ENCODE results near the gene DHX32. TPM values are rescaled to one million over a fixed set of nuclear protein-coding genes. Genes with fewer than 3 reads are reported as not detected.

Gene DHX32
- total and polyA plus RNA-seq, 2 experiments from 2014 or later, result 40.6 to 50.8 TPM

DNA sequence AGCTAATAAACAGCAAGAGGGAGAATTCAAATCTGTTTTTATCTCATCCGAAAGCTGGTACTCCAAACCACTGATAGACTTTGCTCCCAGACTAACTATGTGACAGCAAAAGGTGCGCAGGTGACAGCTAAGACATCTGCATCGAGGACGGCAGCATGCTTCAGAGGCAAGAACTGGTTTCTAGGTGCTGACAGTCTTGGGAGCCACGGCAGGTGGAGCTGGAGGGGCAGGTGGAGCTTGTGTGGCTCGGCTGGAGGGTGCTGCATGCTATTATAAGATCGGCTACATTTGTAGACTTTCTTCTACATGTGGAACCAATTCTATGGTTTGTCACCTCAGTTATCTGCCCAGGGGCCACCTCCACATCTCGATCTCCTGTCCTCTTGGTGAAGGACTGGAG, 83.7 kb downstream of the DHX32 start:
- Histone ChIP-seq H3K4me3 (no peak overlapping the region), H3K4me1 (ENCODE audit: insufficient read depth) (peaks cover 4% of the 10 kb centered on the region), H4K20me1 (ENCODE audit: insufficient read depth, poor library complexity, severe bottlenecking) (no peaks in the 10 kb centered on the region), H3K27ac (no peak overlapping the region), H3K79me2 (no peaks in the 10 kb centered on the region), H3K9me3 (ENCODE audit: low read depth) (no peaks in the 10 kb centered on the region), H3K4me2 (no peak overlapping the region), H3K36me3 (replicated peaks; ENCODE audit: insufficient read depth, low read depth) (no peaks in the 10 kb centered on the region), H3K9me2 (replicated peaks; ENCODE audit: insufficient read depth) (no peaks in the 10 kb centered on the region), H2AFZ (no peak overlapping the region), H3K27me3 (no peaks in the 10 kb centered on the region)
- 86% methylated on average over 8 of the region's 8 CpGs for WGBS (ENCODE audit: low lambda C conversion rate, missing lambda C conversion rate)
- no peak for DNase-seq (ENCODE audit: low spot score)
- TF ChIP-seq, protein P1, sequence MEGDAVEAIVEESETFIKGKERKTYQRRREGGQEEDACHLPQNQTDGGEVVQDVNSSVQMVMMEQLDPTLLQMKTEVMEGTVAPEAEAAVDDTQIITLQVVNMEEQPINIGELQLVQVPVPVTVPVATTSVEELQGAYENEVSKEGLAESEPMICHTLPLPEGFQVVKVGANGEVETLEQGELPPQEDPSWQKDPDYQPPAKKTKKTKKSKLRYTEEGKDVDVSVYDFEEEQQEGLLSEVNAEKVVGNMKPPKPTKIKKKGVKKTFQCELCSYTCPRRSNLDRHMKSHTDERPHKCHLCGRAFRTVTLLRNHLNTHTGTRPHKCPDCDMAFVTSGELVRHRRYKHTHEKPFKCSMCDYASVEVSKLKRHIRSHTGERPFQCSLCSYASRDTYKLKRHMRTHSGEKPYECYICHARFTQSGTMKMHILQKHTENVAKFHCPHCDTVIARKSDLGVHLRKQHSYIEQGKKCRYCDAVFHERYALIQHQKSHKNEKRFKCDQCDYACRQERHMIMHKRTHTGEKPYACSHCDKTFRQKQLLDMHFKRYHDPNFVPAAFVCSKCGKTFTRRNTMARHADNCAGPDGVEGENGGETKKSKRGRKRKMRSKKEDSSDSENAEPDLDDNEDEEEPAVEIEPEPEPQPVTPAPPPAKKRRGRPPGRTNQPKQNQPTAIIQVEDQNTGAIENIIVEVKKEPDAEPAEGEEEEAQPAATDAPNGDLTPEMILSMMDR (IDR thresholded peaks at IDR 0.05; ENCODE audit: poor library complexity), result no peak
- no peak for TF ChIP-seq EZH2phosphoT487 (IDR thresholded peaks at IDR 0.05; ENCODE audit: low read depth, severe bottlenecking, unreplicated experiment)
- TF ChIP-seq EZH2 (IDR thresholded peaks at IDR 0.05; ENCODE audit: borderline replicate concordance), result no peak

DNA sequence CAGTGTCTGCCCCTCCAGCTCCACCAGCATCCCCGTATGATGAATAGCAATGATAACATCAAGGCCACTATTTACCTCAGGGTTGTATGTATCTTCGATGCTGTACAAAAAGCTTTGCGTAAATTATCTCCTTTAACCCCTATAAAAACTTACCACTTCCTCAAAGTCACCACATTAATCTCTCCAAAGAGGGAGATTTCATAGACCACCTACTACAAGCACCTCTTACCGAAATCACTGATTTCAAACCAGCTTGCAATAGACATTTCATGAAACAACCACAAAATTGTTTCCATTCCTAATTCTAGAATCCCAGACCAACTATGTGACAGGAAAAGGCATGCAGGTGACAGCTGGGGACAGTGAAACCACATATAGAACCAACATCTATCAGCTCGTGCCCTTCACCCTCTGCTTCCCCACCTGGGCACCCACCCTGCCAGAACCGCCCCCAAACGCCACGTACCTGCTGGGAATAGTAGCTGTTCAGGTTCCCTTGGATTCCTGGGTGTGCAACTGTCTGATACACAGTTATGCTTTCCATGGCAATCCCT, 85.4 kb downstream of the DHX32 start:
- no peak for TF ChIP-seq EZH2 (IDR thresholded peaks at IDR 0.05; ENCODE audit: borderline replicate concordance)
- Histone ChIP-seq H3K4me1 (ENCODE audit: insufficient read depth) (peaks cover 4% of the 10 kb centered on the region), H2AFZ (no peak overlapping the region), H3K4me2 (no peak overlapping the region), H3K4me3 (no peak overlapping the region), H3K9me3 (ENCODE audit: low read depth) (no peaks in the 10 kb centered on the region), H4K20me1 (ENCODE audit: insufficient read depth, poor library complexity, severe bottlenecking) (no peaks in the 10 kb centered on the region), H3K9me2 (replicated peaks; ENCODE audit: insufficient read depth) (no peaks in the 10 kb centered on the region), H3K36me3 (replicated peaks; ENCODE audit: insufficient read depth, low read depth) (no peaks in the 10 kb centered on the region), H3K27me3 (no peaks in the 10 kb centered on the region), H3K27ac (no peak overlapping the region), H3K79me2 (no peaks in the 10 kb centered on the region)
- no peak for DNase-seq (ENCODE audit: low spot score)
- WGBS (ENCODE audit: low lambda C conversion rate, missing lambda C conversion rate), result 80% methylated on average over 8 of the region's 8 CpGs

DNA sequence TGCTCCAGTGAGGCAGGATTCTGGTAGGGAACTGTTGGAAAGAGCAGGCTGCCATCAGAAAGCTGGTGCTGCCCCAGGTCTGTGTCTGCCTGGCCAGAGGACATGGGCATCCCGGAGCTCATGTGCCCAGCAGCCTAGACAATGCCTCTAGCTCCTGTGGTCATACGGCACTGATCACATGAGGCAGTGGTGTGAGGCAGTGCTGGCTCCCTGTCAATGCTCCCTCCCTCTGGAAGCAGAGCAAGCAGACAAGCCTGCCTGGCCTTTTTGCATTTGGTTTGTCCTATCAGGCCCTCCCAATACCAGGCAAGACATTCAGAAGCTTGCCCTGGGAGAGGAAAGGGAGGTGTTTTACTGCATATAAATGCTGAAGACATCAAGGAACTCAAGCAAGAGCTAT, 86.0 kb downstream of the DHX32 start:
- Histone ChIP-seq H3K4me1 (ENCODE audit: insufficient read depth) (peaks cover 4% of the 10 kb centered on the region), H3K9me3 (ENCODE audit: low read depth) (no peaks in the 10 kb centered on the region), H3K4me3 (no peak overlapping the region), H2AFZ (no peak overlapping the region), H3K9me2 (replicated peaks; ENCODE audit: insufficient read depth) (no peaks in the 10 kb centered on the region), H3K27me3 (no peaks in the 10 kb centered on the region), H3K27ac (no peak overlapping the region), H3K79me2 (no peaks in the 10 kb centered on the region), H4K20me1 (ENCODE audit: insufficient read depth, poor library complexity, severe bottlenecking) (no peaks in the 10 kb centered on the region), H3K4me2 (no peak overlapping the region), H3K36me3 (replicated peaks; ENCODE audit: insufficient read depth, low read depth) (no peaks in the 10 kb centered on the region)
- TF ChIP-seq, protein P1 (IDR thresholded peaks at IDR 0.05; ENCODE audit: poor library complexity), result no peak
- TF ChIP-seq EZH2 (IDR thresholded peaks at IDR 0.05; ENCODE audit: borderline replicate concordance), result no peak
- TF ChIP-seq EZH2phosphoT487 (IDR thresholded peaks at IDR 0.05; ENCODE audit: low read depth, severe bottlenecking, unreplicated experiment), result no peak
- WGBS (ENCODE audit: low lambda C conversion rate, missing lambda C conversion rate), result 92% methylated on average over 2 of the region's 2 CpGs
- DNase-seq (ENCODE audit: low spot score), result no peak

- Histone ChIP-seq H3K9me3 (ENCODE audit: low read depth) (no peaks in the 10 kb centered on the region), H3K4me2 (no peak overlapping the region), H3K4me3 (no peak overlapping the region), H3K27me3 (no peaks in the 10 kb centered on the region), H3K27ac (no peak overlapping the region), H3K79me2 (no peaks in the 10 kb centered on the region), H2AFZ (no peak overlapping the region), H3K4me1 (ENCODE audit: insufficient read depth) (no peaks in the 10 kb centered on the region), H4K20me1 (ENCODE audit: insufficient read depth, poor library complexity, severe bottlenecking) (no peaks in the 10 kb centered on the region), H3K36me3 (replicated peaks; ENCODE audit: insufficient read depth, low read depth) (no peaks in the 10 kb centered on the region), H3K9me2 (replicated peaks; ENCODE audit: insufficient read depth) (no peaks in the 10 kb centered on the region)
- TF ChIP-seq, protein P1 (IDR thresholded peaks at IDR 0.05; ENCODE audit: poor library complexity), result no peak
- DNase-seq (ENCODE audit: low spot score), result no peak
- WGBS (ENCODE audit: low lambda C conversion rate, missing lambda C conversion rate), result 90% methylated on average over 14 of the region's 14 CpGs
These were observed 88.5 kb downstream of the DHX32 start for GRCh38 chr10:125792342-125793300.

All from hepatocyte (in vitro differentiated cells).